Middle frontal gyrus (tissue), 1 donor: ENCODE measurements around the gene PRICKLE4.
"Not testable (repeated sequence)": the region's sequence is repeated elsewhere in the genome, so short reads cannot be mapped to it uniquely, and the experiment has no call there.

Source experiments
- DNase-seq: peaks from one replicate; pipeline ENCODE4 v3.0.0-alpha.2; 2015; ENCODE audit warnings: low spot score; ENCODE audit errors: extremely low spot score

PRICKLE4 gene

GRCh38 chr6:41796474-41796873 is 15.9 kb downstream of the PRICKLE4 start:
- DNase-seq: no peak

- DNase-seq: no peak
Measured at GRCh38 chr6:41798901-41799558, 18.4 kb downstream of the PRICKLE4 start.

GRCh38 chr6:41799559-41799911 is 19.0 kb downstream of the PRICKLE4 start:
- no peak for DNase-seq

GRCh38 chr6:41801380-41801779 is 20.8 kb downstream of the PRICKLE4 start:
- DNase-seq: no peak

- no peak for DNase-seq
Measured at GRCh38 chr6:41805830-41806774, 25.5 kb downstream of the PRICKLE4 start.

GRCh38 chr6:41811095-41811494 is 30.5 kb downstream of the PRICKLE4 start:
- no peak for DNase-seq

GRCh38 chr6:41811946-41812345 is 31.4 kb downstream of the PRICKLE4 start:
- not testable (repeated sequence) for DNase-seq

GRCh38 chr6:41813469-41813868 is 32.9 kb downstream of the PRICKLE4 start:
- DNase-seq: no peak

GRCh38 chr6:41813956-41814355 is 33.4 kb downstream of the PRICKLE4 start:
- DNase-seq: no peak

GRCh38 chr6:41814629-41815028 is 34.0 kb downstream of the PRICKLE4 start:
- DNase-seq: no peak

GRCh38 chr6:41815587-41815986 is 35.0 kb downstream of the PRICKLE4 start:
- no peak for DNase-seq

GRCh38 chr6:41818271-41819054 is 37.9 kb downstream of the PRICKLE4 start:
- DNase-seq: no peak

- DNase-seq: no peak
Measured at GRCh38 chr6:41821266-41821665, 40.7 kb downstream of the PRICKLE4 start.

- no peak for DNase-seq
Measured at GRCh38 chr6:41822021-41822420, 41.4 kb downstream of the PRICKLE4 start.

GRCh38 chr6:41823178-41823577 is 42.6 kb downstream of the PRICKLE4 start:
- no peak for DNase-seq

GRCh38 chr6:41824571-41825569 is 44.3 kb downstream of the PRICKLE4 start:
- no peak for DNase-seq

GRCh38 chr6:41826343-41827022 is 45.9 kb downstream of the PRICKLE4 start:
- no peak for DNase-seq

GRCh38 chr6:41832263-41832662 is 51.7 kb downstream of the PRICKLE4 start:
- DNase-seq: no peak

- no peak for DNase-seq
Measured at GRCh38 chr6:41836022-41836659, 55.6 kb downstream of the PRICKLE4 start.

GRCh38 chr6:41836660-41837052 is 56.1 kb downstream of the PRICKLE4 start:
- no peak for DNase-seq
